ENCODE data around the gene SF3B4.

Gene SF3B4

GRCh38 chr1:149927563-149928400, at the start of gene SF3B4:
SF3B4 (minus strand) TSS chr1:149927803; CDS start chr1:149927759, 44 bp downstream.
- TF ChIP-seq ZBTB7A (IDR thresholded peaks at IDR 0.05; ENCODE audit: low read depth) (no peak), YY1 (IDR thresholded peaks at IDR 0.05; ENCODE audit: low read depth) (peak; percentile 93), TEAD4 (IDR thresholded peaks at IDR 0.05) (peak; percentile 42; the same call in 1 of the 2 replicates), CREB1 (IDR thresholded peaks at IDR 0.05; ENCODE audit: low read depth) (peak; percentile 79), TCF12 (IDR thresholded peaks at IDR 0.05; ENCODE audit: low read depth) (peak; percentile 41), FOXM1 (IDR thresholded peaks at IDR 0.05; ENCODE audit: borderline replicate concordance, low read depth) (peak; percentile 49; the same call in 1 of the 2 replicates), MAX (IDR thresholded peaks at IDR 0.05) (peak; percentile 30), TAF1 (IDR thresholded peaks at IDR 0.05; ENCODE audit: low read depth) (peak; percentile 95; the same call in 1 of the 2 replicates), CEBPB (IDR thresholded peaks at IDR 0.05) (no peak)

GRCh38 chr1:149977345-149977744, 49.7 kb upstream of the SF3B4 start:
- peak; percentile 55 for TF ChIP-seq USF1 (IDR thresholded peaks at IDR 0.05)
- no peak for TF ChIP-seq RAD21 (IDR thresholded peaks at IDR 0.05; ENCODE audit: low read depth)
- TF ChIP-seq YY1 (IDR thresholded peaks at IDR 0.05; ENCODE audit: low read depth): no peak
- no peak for TF ChIP-seq CEBPB (IDR thresholded peaks at IDR 0.05)
- no peak for TF ChIP-seq CREB1 (IDR thresholded peaks at IDR 0.05; ENCODE audit: low read depth)
- TF ChIP-seq EP300 (IDR thresholded peaks at IDR 0.05; ENCODE audit: borderline replicate concordance): no peak

GRCh38 chr1:149972547-149972946, 44.9 kb upstream of the SF3B4 start:
- TF ChIP-seq TCF12 (IDR thresholded peaks at IDR 0.05; ENCODE audit: low read depth) (no peak), CEBPB (IDR thresholded peaks at IDR 0.05) (no peak), RAD21 (IDR thresholded peaks at IDR 0.05; ENCODE audit: low read depth) (no peak), NFIC (IDR thresholded peaks at IDR 0.05) (no peak), ZBTB7A (IDR thresholded peaks at IDR 0.05; ENCODE audit: low read depth) (no peak), EP300 (IDR thresholded peaks at IDR 0.05; ENCODE audit: borderline replicate concordance) (no peak), REST (IDR thresholded peaks at IDR 0.05; ENCODE audit: low read depth) (no peak), CREB1 (IDR thresholded peaks at IDR 0.05; ENCODE audit: low read depth) (no peak), MAX (IDR thresholded peaks at IDR 0.05) (no peak), USF1 (IDR thresholded peaks at IDR 0.05) (no peak), YY1 (IDR thresholded peaks at IDR 0.05; ENCODE audit: low read depth) (no peak), FOXM1 (IDR thresholded peaks at IDR 0.05; ENCODE audit: borderline replicate concordance, low read depth) (no peak), EGR1 (IDR thresholded peaks at IDR 0.05) (no peak), TAF1 (IDR thresholded peaks at IDR 0.05; ENCODE audit: low read depth) (no peak), TEAD4 (IDR thresholded peaks at IDR 0.05) (no peak)

- TF ChIP-seq EP300 (IDR thresholded peaks at IDR 0.05; ENCODE audit: borderline replicate concordance): no peak
- no peak for TF ChIP-seq ZBTB7A (IDR thresholded peaks at IDR 0.05; ENCODE audit: low read depth)
- TF ChIP-seq RAD21 (IDR thresholded peaks at IDR 0.05; ENCODE audit: low read depth): no peak
- no peak for TF ChIP-seq TCF12 (IDR thresholded peaks at IDR 0.05; ENCODE audit: low read depth)
- TF ChIP-seq FOXM1 (IDR thresholded peaks at IDR 0.05; ENCODE audit: borderline replicate concordance, low read depth): no peak
Measured at GRCh38 chr1:149967646-149968045, 40.0 kb upstream of the SF3B4 start.

GRCh38 chr1:149967041-149967440, 39.4 kb upstream of the SF3B4 start:
- no peak for TF ChIP-seq MAX (IDR thresholded peaks at IDR 0.05)
- no peak for TF ChIP-seq TCF12 (IDR thresholded peaks at IDR 0.05; ENCODE audit: low read depth)
- TF ChIP-seq TEAD4 (IDR thresholded peaks at IDR 0.05): no peak
- no peak for TF ChIP-seq USF1 (IDR thresholded peaks at IDR 0.05)
- no peak for TF ChIP-seq FOXM1 (IDR thresholded peaks at IDR 0.05; ENCODE audit: borderline replicate concordance, low read depth)
- no peak for TF ChIP-seq CEBPB (IDR thresholded peaks at IDR 0.05)
- TF ChIP-seq EGR1 (IDR thresholded peaks at IDR 0.05): no peak
- no peak for TF ChIP-seq RAD21 (IDR thresholded peaks at IDR 0.05; ENCODE audit: low read depth)
- TF ChIP-seq EP300 (IDR thresholded peaks at IDR 0.05; ENCODE audit: borderline replicate concordance): no peak
- TF ChIP-seq ZBTB7A (IDR thresholded peaks at IDR 0.05; ENCODE audit: low read depth): no peak
- no peak for TF ChIP-seq CREB1 (IDR thresholded peaks at IDR 0.05; ENCODE audit: low read depth)
- TF ChIP-seq TAF1 (IDR thresholded peaks at IDR 0.05; ENCODE audit: low read depth): no peak
- no peak for TF ChIP-seq REST (IDR thresholded peaks at IDR 0.05; ENCODE audit: low read depth)
- TF ChIP-seq YY1 (IDR thresholded peaks at IDR 0.05; ENCODE audit: low read depth): no peak
- TF ChIP-seq NFIC (IDR thresholded peaks at IDR 0.05): no peak

Measured in Ishikawa (cell line).